HG03439 (cell line): ENCODE data around the gene DAPK2.

Experiments used
- ATAC-seq: cut with Tn5 transposase; IDR thresholded peaks from one replicate; pipeline ENCODE4 v1.9.1; 2021; ENCODE audit warnings: mild to moderate bottlenecking, moderate library complexity; ENCODE audit not compliant: unreplicated experiment

The DAPK2 gene

DNA sequence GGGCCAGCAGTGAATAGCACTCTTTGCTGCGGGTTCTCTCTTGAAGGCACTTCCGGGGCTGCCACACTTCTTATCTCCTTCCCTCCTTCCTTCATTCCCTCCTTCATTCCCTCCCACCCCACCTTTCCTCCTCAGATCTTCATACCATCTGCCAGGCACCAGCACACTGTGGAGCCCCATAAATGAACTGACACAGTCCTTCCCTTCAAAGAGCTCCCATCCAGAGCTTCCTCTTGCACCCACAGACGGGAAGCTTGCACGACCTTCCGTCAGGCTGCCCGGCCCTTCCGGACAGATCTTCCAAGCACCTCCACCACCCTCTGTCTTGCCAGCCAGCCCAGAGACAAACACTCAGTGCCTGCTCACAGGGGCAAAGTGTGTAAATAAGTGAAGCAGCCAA lies 147.1 kb downstream of the DAPK2 start:
- ATAC-seq = no peak

DNA sequence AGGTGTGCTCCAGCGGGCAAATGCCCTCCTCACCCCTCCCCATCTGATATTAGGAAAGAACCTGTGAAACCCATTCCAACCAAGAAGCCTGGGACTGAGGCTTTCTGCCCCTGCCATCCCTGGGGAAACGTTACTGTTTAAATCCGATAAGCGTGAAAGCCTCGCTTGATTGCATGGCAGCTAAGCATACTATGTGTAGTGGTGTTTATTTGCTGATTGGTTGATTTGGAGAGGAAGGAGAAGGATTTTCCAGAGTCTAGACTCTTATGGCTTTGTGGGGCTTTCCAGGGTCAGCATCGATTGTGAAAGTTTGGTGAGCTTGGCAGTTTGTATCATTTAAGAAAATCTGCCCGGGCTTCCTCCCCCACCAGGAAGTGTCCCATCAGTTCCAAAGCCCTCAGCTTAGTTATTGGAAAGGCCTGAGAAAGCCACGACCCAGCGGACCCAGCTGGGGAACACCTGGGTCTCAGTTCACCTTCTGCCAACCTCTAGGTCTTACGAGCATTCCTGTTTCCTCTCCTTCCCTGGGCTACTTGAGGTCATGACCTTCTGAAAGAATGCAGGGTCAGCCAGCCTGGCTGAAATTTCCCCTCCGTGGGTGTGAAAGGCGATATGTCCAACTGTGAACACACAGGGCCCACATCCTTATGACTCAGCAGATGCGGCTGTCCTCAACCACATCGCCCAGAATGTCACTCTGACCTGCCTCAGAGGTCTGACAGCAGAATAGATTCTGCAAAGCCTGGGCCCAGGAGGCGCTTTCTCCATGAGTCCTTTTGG lies 149.8 kb downstream of the DAPK2 start:
- peak; percentile 72 for ATAC-seq

DNA sequence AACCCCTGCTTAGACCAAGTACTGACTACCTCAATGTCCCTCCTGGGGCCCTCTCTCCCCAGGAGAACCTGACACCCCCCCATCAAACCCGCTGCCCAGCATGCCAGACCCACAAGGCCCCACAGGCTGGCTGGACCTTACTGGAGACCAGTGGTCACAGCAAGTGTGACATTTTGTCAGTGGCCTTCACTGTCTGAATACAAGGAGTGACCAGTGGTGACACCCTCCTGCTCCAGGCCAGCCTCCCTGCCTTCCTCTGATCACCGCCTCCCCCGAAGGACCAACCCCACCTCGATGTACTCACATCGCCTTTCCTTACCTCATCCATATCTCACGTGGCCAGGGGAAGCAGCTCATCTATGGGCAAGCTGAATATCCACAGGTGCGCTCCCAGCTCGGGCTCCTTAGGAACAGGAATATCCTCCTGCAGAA lies 150.5 kb downstream of the DAPK2 start:
- ATAC-seq = no peak

GRCh38 chr15:63895194-63895593 lies 151.1 kb downstream of the DAPK2 start:
- ATAC-seq = no peak

GRCh38 chr15:63894662-63894949 lies 151.7 kb downstream of the DAPK2 start:
- ATAC-seq = no peak

DNA sequence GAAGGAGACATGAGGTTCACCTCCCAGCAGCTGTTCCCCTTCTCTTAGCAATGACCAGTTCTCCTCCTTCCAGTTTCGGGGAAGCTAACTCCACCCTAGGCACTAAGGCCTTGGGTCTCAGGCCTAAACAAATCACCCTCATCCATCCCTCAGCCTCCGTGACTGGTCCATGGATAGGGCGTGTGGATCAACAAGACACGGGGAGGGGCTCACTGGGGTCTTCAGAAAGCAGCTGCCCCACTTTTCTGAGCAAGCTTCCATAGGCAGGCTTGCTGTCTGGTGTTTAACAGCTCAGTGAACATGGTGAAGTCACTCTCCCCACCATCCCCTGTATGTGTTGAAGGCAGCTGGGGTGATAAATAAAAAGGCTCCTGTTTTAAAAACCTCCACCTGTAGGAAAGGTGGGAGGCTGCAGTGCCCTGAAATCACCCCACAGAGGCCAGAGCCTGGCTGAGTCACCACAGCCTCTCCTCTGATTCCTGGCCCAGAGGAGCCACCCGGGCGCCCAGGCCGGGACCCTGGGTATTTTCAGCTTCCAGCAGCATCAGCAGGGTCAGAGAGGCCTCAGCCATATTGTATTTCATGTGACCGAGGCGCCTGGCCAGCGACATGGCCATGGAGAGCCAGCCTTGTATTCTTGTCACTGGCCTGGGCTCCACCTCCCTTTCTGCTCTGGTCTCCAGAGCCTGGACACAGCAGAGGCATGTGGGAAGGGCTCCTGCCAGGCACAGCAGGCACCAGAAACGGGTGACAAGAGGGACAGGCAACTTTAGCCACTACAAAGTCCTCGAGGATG lies 152.2 kb downstream of the DAPK2 start:
- ATAC-seq = no peak

GRCh38 chr15:63892794-63893441 lies 153.4 kb downstream of the DAPK2 start:
- no peak for ATAC-seq

- no peak for ATAC-seq
Measured at GRCh38 chr15:63891768-63892133, 154.5 kb downstream of the DAPK2 start.

- ATAC-seq = no peak
Measured at GRCh38 chr15:63891079-63891767, 155.1 kb downstream of the DAPK2 start.

DNA sequence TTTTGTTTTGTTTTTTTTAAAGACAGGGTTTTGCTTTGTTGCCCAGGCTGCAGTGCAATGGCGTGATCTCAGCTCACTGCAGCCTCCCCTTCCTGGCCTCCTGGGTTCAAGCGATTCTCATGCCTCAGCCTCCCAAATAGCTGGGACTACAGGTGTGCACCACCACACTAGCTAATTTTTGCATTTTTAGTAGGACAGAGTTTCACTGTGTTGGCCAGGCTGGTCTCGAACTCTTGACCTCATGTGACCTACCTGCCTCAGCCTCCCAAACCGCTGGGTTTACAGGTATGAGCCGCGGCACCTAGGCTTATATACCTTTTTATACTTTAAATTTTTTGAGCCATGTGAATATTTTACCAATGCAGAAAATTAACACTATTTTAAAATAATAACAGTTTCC lies 155.7 kb downstream of the DAPK2 start:
- no peak for ATAC-seq

- ATAC-seq = no peak
Measured at GRCh38 chr15:63889831-63890230, 156.5 kb downstream of the DAPK2 start.

DNA sequence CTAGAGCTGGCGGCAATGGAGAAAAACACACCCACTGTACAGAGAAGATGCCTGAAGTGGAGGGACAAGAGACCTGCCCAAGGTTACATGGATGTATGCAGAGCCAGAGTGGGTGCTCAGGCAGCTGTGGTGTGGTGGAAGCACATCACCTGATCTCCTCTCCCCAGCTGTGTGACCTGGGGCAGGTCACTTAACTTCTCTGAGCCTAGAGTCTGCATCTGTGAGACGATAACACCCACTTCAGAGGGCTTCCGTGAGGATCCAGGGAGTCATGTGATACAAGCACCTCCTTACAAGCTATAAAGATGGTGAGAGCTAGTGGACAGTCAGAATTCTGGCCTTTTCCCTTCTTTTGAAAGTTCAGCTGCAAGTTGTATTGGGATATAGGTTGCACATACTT lies 157.5 kb downstream of the DAPK2 start:
- ATAC-seq = no peak

DNA sequence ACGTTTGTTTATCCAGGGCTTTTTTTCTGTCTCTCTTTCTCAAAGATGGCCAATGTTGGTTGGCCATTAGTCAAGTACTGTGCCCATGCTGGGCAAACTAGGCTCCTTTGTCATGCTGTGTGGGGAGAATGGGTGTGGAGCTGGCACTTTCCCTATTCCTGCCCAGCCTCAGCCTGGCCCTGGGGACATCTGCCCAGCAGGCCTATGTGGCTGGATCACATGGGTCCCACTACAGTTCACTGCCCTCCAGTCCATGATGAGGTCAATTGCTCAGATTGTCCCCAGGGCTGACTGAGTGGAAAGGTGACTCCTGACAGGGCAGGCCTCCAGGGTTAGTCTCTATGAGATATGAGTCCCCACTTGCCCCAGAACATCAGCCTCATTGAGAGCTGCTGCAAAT lies 158.1 kb downstream of the DAPK2 start:
- ATAC-seq = no peak

DNA sequence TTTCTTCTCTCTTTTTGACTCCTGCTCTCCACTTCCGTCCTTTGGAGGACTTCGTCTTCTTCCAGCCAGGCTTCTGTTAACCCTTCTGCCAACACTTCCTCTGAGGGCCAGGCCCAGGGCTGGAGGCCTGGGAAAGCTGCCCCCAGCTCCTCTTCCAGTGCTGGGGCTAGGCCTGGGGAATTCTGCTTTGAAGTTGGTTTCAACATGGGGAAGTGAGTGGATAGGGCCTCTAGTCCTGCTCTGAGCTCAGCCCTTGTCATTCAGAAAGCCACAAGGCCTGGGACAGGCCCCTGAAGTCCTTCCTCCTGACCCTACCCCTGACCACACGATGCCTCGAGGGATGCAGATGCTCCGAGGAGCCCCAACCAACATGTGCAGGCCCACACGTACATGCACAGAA lies 158.7 kb downstream of the DAPK2 start:
- no peak for ATAC-seq

DNA sequence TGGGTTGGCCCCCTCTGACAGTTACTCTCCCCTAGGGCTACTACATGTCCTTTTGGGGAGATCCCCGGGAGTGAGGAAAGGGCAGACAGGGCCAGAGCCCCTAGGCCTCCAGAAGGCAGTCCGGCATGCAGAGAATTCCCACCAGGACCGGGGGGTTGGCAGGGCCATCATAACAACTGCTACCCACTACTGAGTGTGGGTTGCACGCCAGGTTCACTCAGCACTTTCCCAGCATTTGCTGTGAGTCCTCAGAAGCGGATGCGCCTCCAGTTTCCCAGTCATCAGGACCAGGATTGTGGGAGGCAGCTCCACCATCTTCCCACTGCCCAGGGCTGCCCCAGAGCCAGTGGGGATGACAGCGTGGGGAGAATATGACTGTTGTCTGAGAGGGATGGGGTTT lies 161.3 kb downstream of the DAPK2 start:
- no peak for ATAC-seq

DNA sequence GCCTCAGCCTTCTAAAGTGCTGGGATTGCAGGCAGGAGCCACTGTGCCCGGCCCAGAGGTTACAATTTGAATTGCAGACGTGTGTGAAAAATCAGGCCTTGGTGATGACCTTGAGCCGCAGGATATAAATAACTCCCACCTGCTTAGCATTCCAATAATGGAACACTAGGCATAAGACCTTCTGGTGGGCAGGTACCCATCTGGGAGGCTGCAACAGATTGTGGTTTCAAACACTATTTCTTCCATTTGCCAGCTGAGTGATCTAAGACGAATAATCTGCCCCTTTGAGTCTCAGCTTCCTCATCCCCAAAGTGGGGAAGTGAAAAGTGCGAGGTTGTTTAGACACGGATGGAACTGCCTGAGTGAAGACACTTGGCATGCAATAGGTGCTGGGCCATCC lies 164.9 kb downstream of the DAPK2 start:
- no peak for ATAC-seq

GRCh38 chr15:63880744-63881143 lies 165.5 kb downstream of the DAPK2 start:
- ATAC-seq = no peak

DNA sequence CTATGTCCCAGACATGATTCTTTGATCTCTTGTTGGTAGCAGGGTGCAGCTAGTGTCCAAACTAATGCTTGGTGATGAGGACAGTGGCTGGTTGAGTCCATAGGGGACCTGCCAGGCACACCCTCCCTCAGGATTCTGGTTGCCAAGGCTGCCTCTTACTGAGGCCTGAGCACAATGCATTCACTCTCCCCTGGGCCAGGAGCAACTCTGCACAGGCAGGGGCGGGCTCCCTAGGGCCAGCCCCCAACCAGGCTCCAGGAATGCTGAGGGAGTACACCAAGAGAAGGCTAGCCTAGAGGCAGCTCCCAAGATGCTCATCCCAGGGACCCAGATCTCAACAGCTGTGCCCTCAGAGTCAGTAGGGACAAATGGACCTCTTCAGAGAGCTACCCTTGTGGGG lies 166.3 kb downstream of the DAPK2 start:
- no peak for ATAC-seq

- no peak for ATAC-seq
Measured at GRCh38 chr15:63879211-63879610, 167.1 kb downstream of the DAPK2 start.

DNA sequence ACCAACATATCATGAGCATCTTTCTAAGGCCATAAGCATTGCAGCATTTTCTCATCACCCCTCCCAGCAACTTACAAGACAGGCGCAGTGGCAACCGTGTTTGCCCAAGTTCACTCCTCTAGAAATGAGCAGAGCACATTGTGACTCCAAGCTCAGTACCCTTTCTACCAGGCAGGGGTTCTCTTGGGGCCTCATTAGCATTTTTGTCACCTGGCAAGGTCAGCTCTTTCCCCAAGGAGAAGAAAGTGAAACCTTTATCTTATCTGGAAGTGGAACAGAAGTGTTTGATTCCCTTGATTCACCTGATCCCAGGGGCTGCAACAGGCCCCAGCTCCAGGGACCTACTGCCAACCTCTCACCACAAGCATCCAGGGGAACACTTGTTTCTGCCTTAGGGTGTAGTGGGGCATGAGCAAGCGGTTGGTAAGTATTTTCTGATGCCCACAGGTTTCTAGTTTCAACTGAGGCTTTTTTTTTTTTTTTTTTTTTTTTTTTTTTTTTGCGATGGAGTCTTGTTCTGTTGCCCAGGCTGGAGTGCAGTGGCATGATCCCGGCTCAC lies 168.5 kb downstream of the DAPK2 start:
- no peak for ATAC-seq

GRCh38 chr15:63876085-63876662 lies 170.1 kb downstream of the DAPK2 start:
- ATAC-seq = no peak
